Right ventricle myocardium superior (tissue), 1 donor: ENCODE data around the gene CHPF. TPM values are rescaled to one million over a fixed set of nuclear protein-coding genes. Genes with fewer than 3 reads are reported as not detected.

Experiments
- ATAC-seq: fragments of 200-7000 bp; cut with Tn5 transposase; one replicate; pipeline ENCODE4 v1.9.1; 2020; ENCODE audit warnings: mild to moderate bottlenecking; ENCODE audit not compliant: poor library complexity
- DNase-seq: peaks from one replicate; pipeline ENCODE4 v3.0.0-alpha.2; 2020
- intact Hi-C: fragments of 100-400 bp; cut with DNase I; formaldehyde crosslinking; loops from one replicate; pipeline ENCODE4 v1.11.2; 2022
- microRNA-seq: library from miRNA; unstranded; fragments of <30 nt; microRNA quantifications from one replicate; pipeline ENCODE4 v1.2.0, GENCODE V29; 2020
- total RNA-seq: library from RNA; stranded (reverse); fragmentation: NEBNext Ultra II Directional; extraction: Animal tissue kit (Norgen Biotek cat#: 25700); gene quantifications from one replicate; pipeline ENCODE4 v1.2.1, GENCODE V29; 2021
- donor health status: DM: no; HTN: yes; CAD: no; lungs with severe emphysema.

The CHPF gene
- total RNA-seq, 1 donor from 2014 or later: 85.9 TPM

DNA sequence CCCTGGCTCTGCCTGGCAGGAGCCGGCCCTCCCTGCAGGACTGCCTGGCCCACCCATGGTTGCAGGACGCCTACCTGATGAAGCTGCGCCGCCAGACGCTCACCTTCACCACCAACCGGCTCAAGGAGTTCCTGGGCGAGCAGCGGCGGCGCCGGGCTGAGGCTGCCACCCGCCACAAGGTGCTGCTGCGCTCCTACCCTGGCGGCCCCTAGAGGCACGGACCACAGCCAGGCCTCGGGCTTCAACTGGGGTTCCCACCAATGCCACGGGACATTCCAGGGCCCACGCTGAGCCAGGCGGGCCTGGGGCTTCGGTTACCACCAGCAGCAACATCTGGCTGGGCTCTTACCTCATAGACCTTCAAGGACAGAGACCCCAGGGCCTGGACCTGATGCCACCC is 51.0 kb downstream of the CHPF start:
- ATAC-seq: no peak
- intact Hi-C loops: no loop called here
- no peak for DNase-seq

DNA sequence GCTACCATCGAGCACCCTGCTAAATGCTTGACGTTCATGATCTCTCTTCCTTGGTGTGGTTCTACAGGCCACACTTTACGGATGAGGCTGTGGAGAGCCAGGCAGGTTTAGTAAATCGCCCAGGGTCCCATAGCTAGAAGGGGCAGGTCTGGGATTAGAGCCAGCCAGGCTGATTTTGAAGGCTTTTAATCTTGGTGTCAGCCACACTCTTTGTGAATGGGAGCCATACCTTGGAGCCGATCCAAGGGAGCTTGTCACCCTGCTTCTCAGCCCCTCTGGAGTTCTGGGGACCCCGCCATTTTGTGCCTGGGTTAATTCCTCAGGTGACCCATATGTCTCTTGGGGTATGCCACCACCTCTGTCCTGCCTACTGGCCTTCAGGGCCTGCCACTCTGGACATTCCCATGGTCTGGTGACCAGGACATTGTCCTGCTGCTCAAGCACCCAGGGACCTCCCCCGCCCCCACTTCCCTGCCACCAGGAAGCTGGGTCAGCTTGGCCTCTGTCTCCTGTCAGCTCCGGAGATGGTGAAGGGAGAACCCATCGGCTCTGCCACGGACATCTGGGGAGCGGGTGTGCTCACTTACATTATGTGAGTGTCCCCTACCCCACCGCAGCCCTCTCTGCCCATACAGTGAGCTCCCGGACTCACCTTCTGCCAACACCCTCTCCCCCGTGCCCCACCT is 52.2 kb downstream of the CHPF start:
- intact Hi-C loops: no loop called here
- ATAC-seq: no peak
- DNase-seq: no peak

DNA sequence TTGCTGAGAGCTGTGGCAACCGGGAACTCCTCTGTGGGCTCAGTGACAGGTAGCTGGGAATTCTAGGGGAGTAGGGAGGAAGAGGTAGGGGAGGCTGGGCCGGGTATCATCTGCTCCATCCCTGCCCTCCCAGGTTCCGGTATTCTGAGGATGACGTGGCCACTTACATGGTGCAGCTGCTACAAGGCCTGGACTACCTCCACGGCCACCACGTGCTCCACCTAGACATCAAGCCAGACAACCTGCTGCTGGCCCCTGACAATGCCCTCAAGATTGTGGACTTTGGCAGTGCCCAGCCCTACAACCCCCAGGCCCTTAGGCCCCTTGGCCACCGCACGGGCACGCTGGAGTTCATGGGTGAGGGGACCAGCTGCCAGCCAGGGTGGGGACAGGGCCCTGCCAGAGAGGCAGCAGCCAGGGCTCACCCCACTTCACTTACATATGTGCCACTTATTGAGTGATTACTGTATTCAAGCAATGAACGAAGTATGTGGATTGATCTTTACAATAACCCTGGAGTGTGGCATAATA is 52.9 kb downstream of the CHPF start:
- intact Hi-C loops: no loop called here
- ATAC-seq (no peak), DNase-seq (no peak)

DNA sequence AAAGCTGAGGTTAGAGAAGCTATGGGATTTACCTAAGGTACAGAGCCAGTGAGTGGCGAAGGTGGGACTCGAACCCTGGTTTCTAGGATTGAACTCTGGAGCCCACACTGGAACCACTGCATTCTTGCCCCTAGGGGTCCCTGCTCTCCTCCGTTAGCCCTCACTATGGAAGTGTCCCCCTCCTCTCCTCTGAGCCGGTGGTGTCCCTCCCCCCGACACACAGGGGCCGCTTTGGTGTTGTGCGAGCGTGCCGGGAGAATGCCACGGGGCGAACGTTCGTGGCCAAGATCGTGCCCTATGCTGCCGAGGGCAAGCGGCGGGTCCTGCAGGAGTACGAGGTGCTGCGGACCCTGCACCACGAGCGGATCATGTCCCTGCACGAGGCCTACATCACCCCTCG is 53.4 kb downstream of the CHPF start:
- ATAC-seq (no peak), DNase-seq (no peak)
- intact Hi-C loops: no loop called here

DNA sequence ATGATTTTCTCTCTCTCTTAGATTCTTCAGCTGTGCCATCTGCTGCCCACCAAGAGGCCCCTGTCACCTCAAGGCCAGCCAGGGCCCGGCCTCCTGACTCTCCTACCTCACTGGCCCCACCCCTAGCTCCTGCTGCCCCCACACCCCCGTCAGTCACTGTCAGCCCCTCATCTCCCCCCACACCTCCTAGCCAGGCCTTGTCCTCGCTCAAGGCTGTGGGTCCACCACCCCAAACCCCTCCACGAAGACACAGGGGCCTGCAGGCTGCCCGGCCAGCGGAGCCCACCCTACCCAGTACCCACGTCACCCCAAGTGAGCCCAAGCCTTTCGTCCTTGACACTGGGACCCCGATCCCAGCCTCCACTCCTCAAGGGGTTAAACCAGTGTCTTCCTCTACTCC is 54.3 kb downstream of the CHPF start:
- DNase-seq (no peak), ATAC-seq (no peak)
- intact Hi-C loops: no loop called here

Small RNA genes lying within 50 kb of the gene (microRNA-seq; reads per million reads assigned to microRNA genes)
- gene MIR3132: 5.5 reads per million, percentile 15 among the genes with 10 or more reads in this experiment

Other genes starting within 250 kb of the CHPF start
- not detected for gene PTPRN, start 234.4 kb downstream of the CHPF start, total RNA-seq
- not detected for gene RESP18, start 211.1 kb downstream of the CHPF start, total RNA-seq
- gene DNPEP, start 155.9 kb downstream of the CHPF start, total RNA-seq: 76.5 TPM
- 12,920 TPM for gene DES, start 125.4 kb downstream of the CHPF start, total RNA-seq
- gene SPEG, start 109.0 kb downstream of the CHPF start, total RNA-seq: 103 TPM
- gene GMPPA, start 44.9 kb downstream of the CHPF start, total RNA-seq: 22.3 TPM
- not detected for gene ASIC4, start 29.3 kb downstream of the CHPF start, total RNA-seq
- 2.6 TPM for gene TMEM198, start 219 bp upstream of the CHPF start, total RNA-seq
- gene OBSL1, start 27.7 kb upstream of the CHPF start, total RNA-seq: 165 TPM
- 2.6 TPM for gene INHA, start 28.5 kb upstream of the CHPF start, total RNA-seq
- 15.6 TPM for gene STK11IP, start 54.0 kb upstream of the CHPF start, total RNA-seq
- gene SLC4A3, start 83.8 kb upstream of the CHPF start, total RNA-seq: 503 TPM